ENCODE data around the gene VAV2. TPM values are rescaled to one million over a fixed set of nuclear protein-coding genes. Genes with fewer than 3 reads are reported as not detected.
A peak's percentile ranks its signal among the peaks of the same experiment; 100 is the strongest.

Gene VAV2
- total and polyA plus RNA-seq, 12 donors = 3.3 to 96.2 (median 31.2) TPM

DNA sequence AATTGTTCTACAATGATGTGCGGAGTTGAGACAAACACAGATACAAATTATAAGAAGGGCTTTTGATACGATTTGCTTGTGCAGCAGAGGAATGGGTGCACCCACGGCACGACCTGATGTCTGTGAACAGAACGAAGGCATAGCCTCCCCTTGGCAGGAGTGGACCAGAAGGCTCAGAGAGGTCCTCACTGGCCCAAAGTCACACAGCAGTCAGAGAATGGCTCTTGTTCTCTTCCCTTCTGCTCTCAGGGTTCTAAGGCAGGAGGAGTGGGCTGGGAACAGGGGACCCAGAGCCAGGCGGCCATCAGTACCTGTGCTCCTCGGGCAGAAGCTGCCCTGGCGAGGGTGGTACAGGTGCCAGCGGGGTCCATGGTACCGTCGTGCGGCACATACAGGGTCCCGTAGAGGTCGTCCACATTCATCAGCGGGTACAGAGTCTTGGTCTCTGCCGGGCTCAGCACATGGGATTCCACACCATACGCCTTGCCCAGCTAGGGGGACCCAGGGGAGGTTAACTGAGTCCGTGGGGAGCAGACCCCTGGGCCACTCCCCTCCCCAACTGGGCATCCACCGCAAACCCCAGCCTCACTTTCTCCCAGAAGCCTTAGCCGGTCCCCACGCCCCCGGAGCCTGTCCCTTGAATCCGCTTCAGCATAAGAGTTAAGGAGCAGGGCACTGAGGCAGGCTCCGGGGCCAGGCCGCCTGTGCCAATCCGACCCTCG, 261.0 kb downstream of the VAV2 start:
- 86 to 90% (median 89%) methylated on average over 8 to 27 of the region's 27 CpGs for WGBS, 4 donors
- H3K27ac ChIP-seq = no peak overlapping the region
- no peak for TF ChIP-seq POLR2A (IDR thresholded peaks at IDR 0.05)
- TF ChIP-seq, protein P1, sequence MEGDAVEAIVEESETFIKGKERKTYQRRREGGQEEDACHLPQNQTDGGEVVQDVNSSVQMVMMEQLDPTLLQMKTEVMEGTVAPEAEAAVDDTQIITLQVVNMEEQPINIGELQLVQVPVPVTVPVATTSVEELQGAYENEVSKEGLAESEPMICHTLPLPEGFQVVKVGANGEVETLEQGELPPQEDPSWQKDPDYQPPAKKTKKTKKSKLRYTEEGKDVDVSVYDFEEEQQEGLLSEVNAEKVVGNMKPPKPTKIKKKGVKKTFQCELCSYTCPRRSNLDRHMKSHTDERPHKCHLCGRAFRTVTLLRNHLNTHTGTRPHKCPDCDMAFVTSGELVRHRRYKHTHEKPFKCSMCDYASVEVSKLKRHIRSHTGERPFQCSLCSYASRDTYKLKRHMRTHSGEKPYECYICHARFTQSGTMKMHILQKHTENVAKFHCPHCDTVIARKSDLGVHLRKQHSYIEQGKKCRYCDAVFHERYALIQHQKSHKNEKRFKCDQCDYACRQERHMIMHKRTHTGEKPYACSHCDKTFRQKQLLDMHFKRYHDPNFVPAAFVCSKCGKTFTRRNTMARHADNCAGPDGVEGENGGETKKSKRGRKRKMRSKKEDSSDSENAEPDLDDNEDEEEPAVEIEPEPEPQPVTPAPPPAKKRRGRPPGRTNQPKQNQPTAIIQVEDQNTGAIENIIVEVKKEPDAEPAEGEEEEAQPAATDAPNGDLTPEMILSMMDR (IDR thresholded peaks at IDR 0.05) = no peak

DNA sequence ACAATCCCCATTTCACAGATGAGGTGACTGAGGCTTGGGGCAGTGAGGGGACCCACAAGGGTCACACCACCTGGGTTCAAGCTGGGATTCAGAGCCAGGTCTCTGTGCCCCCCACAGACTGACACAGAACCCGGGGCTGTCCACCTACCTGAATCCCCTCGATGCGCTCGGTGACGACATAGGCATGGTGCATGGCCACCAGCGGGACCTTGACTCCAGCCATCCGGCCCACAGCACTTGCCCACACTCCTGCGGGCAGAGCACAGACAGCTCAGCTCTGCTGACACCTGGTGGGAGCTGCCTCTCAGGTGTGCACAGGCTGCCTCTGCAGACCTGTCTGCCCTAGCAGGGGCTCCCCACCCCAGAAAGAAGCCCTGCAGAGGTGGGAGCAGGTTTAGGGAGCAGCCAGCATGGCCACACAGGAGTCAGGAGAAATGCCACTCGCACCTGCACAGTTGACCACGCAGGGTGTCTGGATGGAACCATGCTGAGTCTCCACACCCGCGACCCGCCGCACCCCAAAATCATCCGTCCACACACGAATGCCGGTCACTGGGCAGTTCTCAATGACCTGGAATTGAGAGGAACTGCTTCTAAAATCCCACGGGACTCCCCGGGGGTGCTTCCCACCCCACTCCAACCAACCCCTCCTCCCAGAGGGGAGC, 262.4 kb downstream of the VAV2 start:
- WGBS, 4 donors = 67 to 100% (median 86%) methylated on average over 2 to 19 of the region's 19 CpGs
- no peak for TF ChIP-seq POLR2A (IDR thresholded peaks at IDR 0.05)
- TF ChIP-seq, protein P1 (IDR thresholded peaks at IDR 0.05) = no peak
- Histone ChIP-seq H3K4me3 (no peak overlapping the region), H3K36me3 (replicated peaks in 1 of 2) (no peaks in the 10 kb centered on the region), H3K4me1 (replicated peaks in 1 of 2) (no peaks in the 10 kb centered on the region), H3K27ac (no peak overlapping the region), H3K9me3 (replicated peaks in 1 of 3) (no peaks in the 10 kb centered on the region), H3K27me3 (no peaks in the 10 kb centered on the region)
- DNase-seq = peak in 3 of 7 donors; percentile 8 to 44 (median 13)
- intact Hi-C loops (cut with DNase I) = loop anchor here (10.0 kb wide), 2 partner anchors 135 to 195 kb away; partner anchors contain the start of gene ADAMTSL2 (in 1 of the 2)

More for the DNA sequence above, 261.0 kb downstream of the VAV2 start:
- Histone ChIP-seq H3K36me3 (replicated peaks in 1 of 2) (no peaks in the 10 kb centered on the region), H3K9me3 (replicated peaks in 1 of 3) (no peaks in the 10 kb centered on the region), H3K27me3 (no peaks in the 10 kb centered on the region), H3K4me3 (no peak overlapping the region), H3K4me1 (replicated peaks in 1 of 2) (no peaks in the 10 kb centered on the region)
- intact Hi-C loops (cut with DNase I) = no loop called here
- DNase-seq = peak in 3 of 7 donors; percentile 12 to 49 (median 14)

DNA sequence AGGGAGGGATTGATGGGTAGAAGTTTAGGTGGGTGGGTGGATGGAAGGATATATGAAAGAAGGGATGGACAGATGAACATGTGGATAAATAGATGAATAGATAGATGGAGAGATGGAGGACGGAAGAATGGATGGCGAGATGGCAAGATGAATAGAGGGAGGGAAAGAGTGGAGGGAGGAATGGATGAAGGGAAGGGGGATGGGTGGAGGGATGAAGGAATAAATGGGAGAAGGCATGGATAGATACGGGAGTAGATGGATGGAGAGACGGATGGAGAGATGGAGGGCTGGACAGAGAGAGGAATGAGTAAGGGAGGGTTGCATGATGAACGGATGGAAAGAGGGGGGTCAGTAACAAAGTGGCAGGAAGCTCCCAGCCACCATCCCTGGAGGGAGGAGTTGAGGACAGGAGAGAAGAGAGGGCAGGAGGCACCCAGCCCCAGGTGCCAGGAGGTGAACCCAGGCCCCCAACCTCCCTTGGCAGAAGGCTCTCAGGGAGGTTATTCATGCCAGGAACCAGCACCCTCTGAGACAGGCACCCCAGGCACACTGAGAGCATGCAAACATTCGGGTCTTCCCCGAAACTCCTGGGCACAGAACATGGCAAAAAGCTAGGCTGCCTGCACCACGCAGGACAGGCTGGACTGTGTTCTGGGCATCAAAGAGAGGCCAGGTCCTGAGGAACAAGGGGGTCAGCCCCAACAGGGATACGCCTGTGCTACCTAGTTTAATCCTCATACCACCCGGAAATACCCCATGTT, 263.1 kb downstream of the VAV2 start:
- TF ChIP-seq, protein P1 (IDR thresholded peaks at IDR 0.05) = no peak
- no peak for TF ChIP-seq POLR2A (IDR thresholded peaks at IDR 0.05)
- Histone ChIP-seq H3K4me1 (replicated peaks in 1 of 2) (no peaks in the 10 kb centered on the region), H3K27ac (no peak overlapping the region), H3K4me3 (no peak overlapping the region), H3K9me3 (replicated peaks in 1 of 3) (no peaks in the 10 kb centered on the region), H3K27me3 (no peaks in the 10 kb centered on the region), H3K36me3 (replicated peaks in 1 of 2) (no peaks in the 10 kb centered on the region)
- DNase-seq = peak in 2 of 7 donors; percentile 7 to 13
- intact Hi-C loops (cut with DNase I) = loop anchor here (10.0 kb wide), 2 partner anchors 134 to 194 kb away; partner anchors contain the start of gene ADAMTSL2 (in 1 of the 2)
- 63 to 80% (median 67%) methylated on average over 5 to 10 of the region's 10 CpGs for WGBS, 4 donors

All from adrenal gland (tissue), 12 donors.